Skeletal muscle tissue (tissue), 4 donors: ENCODE measurements around the gene S1PR4. TPM values are rescaled to one million over a fixed set of nuclear protein-coding genes. Genes with fewer than 3 reads are reported as not detected.
A peak's percentile ranks its signal among the peaks of the same experiment; 100 is the strongest.
"Not testable (repeated sequence)": the region's sequence is repeated elsewhere in the genome, so short reads cannot be mapped to it uniquely, and the experiment has no call there.

ENCODE experiments used
- H3K27ac ChIP-seq: one replicate; pipeline ENCODE4 v1.7.0; 2013; ENCODE audit warnings: mild to moderate bottlenecking, low read depth, low read length, inconsistent platforms
- H3K27me3 ChIP-seq, 3 donors: one replicate each; pipeline ENCODE4 v1.7.0; 2013; ENCODE audit warnings: low read length in 3 of 3; ENCODE audit not compliant: control insufficient read depth in 3 of 3, insufficient read depth in 3 of 3
- H3K36me3 ChIP-seq, 3 donors: one replicate each; pipeline ENCODE4 v1.7.0; 2013; ENCODE audit warnings: low read length in 3 of 3; ENCODE audit not compliant: control insufficient read depth in 3 of 3, insufficient read depth in 3 of 3
- H3K4me1 ChIP-seq, 3 donors: one replicate each; pipeline ENCODE4 v1.7.0; 2013; ENCODE audit warnings: low read length in 3 of 3, mild to moderate bottlenecking in 3 of 3; ENCODE audit not compliant: control insufficient read depth in 3 of 3, insufficient read depth in 3 of 3
- H3K4me3 ChIP-seq, 3 donors: one replicate each; pipeline ENCODE4 v1.7.0; 2013; ENCODE audit warnings: low read length in 3 of 3
- H3K9ac ChIP-seq, 3 donors: one replicate each; pipeline ENCODE4 v1.7.0; 2013; ENCODE audit warnings: low read length in 3 of 3, mild to moderate bottlenecking in 3 of 3, moderate library complexity in 2 of 3, low read depth in 1 of 3
- H3K9me3 ChIP-seq, 3 donors: one replicate each; pipeline ENCODE4 v1.7.0; 2013; ENCODE audit warnings: low read length in 3 of 3; ENCODE audit not compliant: control insufficient read depth in 3 of 3
- total RNA-seq: library from RNA; depleted of rRNA; stranded (reverse); fragments of >200 nt; gene quantifications from one replicate; pipeline ENCODE4 v1.2.3, GENCODE V29; 2014
- donor health status: Osteomylitis.

S1PR4 gene
- total RNA-seq, 1 donor from 2014 or later: 2.1 TPM

- Histone ChIP-seq H3K27ac (no peak overlapping the region), H3K9ac (peak overlapping the region in 2 of 3 donors; percentile 21 to 81), H3K27me3 (no peaks in the 10 kb centered on the region), H3K36me3 (peaks cover 0 to 4% (median 3%) of the 10 kb centered on the region in 3 donors), H3K9me3 (no peaks in the 10 kb centered on the region), H3K4me3 (no peak overlapping the region), H3K4me1 (peaks cover 21 to 29% (median 24%) of the 10 kb centered on the region in 3 donors)
Observed at GRCh38 chr19:3187662-3188511, 9.3 kb downstream of the S1PR4 start.

- H3K4me3 ChIP-seq: no peak overlapping the region
Observed at GRCh38 chr19:3188627-3189596, 10.3 kb downstream of the S1PR4 start.

GRCh38 chr19:3189702-3190469, 11.3 kb downstream of the S1PR4 start:
- H3K36me3 ChIP-seq: peaks cover 0 to 6% (median 3%) of the 10 kb centered on the region in 3 donors
- no peak overlapping the region for H3K9ac ChIP-seq
- H3K9me3 ChIP-seq: no peaks in the 10 kb centered on the region
- no peaks in the 10 kb centered on the region for H3K27me3 ChIP-seq
- H3K27ac ChIP-seq: no peak overlapping the region
- H3K4me3 ChIP-seq: no peak overlapping the region
- peaks cover 17 to 25% (median 21%) of the 10 kb centered on the region in 3 donors for H3K4me1 ChIP-seq

More at GRCh38 chr19:3188627-3189596, 10.3 kb downstream of the S1PR4 start:
- Histone ChIP-seq H3K27ac (no peak overlapping the region), H3K36me3 (peaks cover 0 to 6% (median 3%) of the 10 kb centered on the region in 3 donors), H3K4me1 (peaks cover 21 to 29% (median 24%) of the 10 kb centered on the region in 3 donors), H3K9ac (no peak overlapping the region), H3K9me3 (no peaks in the 10 kb centered on the region), H3K27me3 (no peaks in the 10 kb centered on the region)

- peaks cover 16 to 25% (median 17%) of the 10 kb centered on the region in 3 donors for H3K4me1 ChIP-seq
- H3K9ac ChIP-seq: no peak overlapping the region
- no peak overlapping the region for H3K27ac ChIP-seq
- H3K4me3 ChIP-seq: no peak overlapping the region
- no peaks in the 10 kb centered on the region for H3K9me3 ChIP-seq
- no peaks in the 10 kb centered on the region for H3K27me3 ChIP-seq
- peaks cover 0 to 6% (median 3%) of the 10 kb centered on the region in 3 donors for H3K36me3 ChIP-seq
Observed at GRCh38 chr19:3190470-3190770, 11.9 kb downstream of the S1PR4 start.

GRCh38 chr19:3190921-3191805, 12.6 kb downstream of the S1PR4 start:
- H3K4me3 ChIP-seq: no peak overlapping the region
- H3K36me3 ChIP-seq: peaks cover 0 to 6% (median 3%) of the 10 kb centered on the region in 3 donors
- no peak overlapping the region for H3K9ac ChIP-seq
- no peaks in the 10 kb centered on the region for H3K9me3 ChIP-seq
- no peak overlapping the region for H3K27ac ChIP-seq
- H3K4me1 ChIP-seq: peaks cover 16 to 24% (median 17%) of the 10 kb centered on the region in 3 donors
- no peaks in the 10 kb centered on the region for H3K27me3 ChIP-seq

- H3K36me3 ChIP-seq, H3K4me3 ChIP-seq, H3K27me3 ChIP-seq, H3K9ac ChIP-seq, H3K9me3 ChIP-seq, H3K27ac ChIP-seq: not testable (repeated sequence)
- peaks cover 11 to 18% (median 12%) of the 10 kb centered on the region in 3 donors for H3K4me1 ChIP-seq
Observed at GRCh38 chr19:3191806-3192104, 13.2 kb downstream of the S1PR4 start.

GRCh38 chr19:3192228-3192635, 13.7 kb downstream of the S1PR4 start:
- no peak overlapping the region for H3K27ac ChIP-seq

GRCh38 chr19:3192684-3193083, 14.1 kb downstream of the S1PR4 start:
- Histone ChIP-seq H3K9me3 (no peaks in the 10 kb centered on the region), H3K27me3 (no peaks in the 10 kb centered on the region), H3K36me3 (peaks cover 0 to 9% (median 3%) of the 10 kb centered on the region in 3 donors), H3K27ac (no peak overlapping the region), H3K4me1 (peaks cover 2 to 9% (median 3%) of the 10 kb centered on the region in 3 donors), H3K9ac (no peak overlapping the region), H3K4me3 (no peak overlapping the region)

More at GRCh38 chr19:3192228-3192635, 13.7 kb downstream of the S1PR4 start:
- no peaks in the 10 kb centered on the region for H3K27me3 ChIP-seq
- no peaks in the 10 kb centered on the region for H3K9me3 ChIP-seq
- H3K9ac ChIP-seq: no peak overlapping the region
- H3K4me3 ChIP-seq: no peak overlapping the region
- peaks cover 6 to 14% (median 8%) of the 10 kb centered on the region in 3 donors for H3K4me1 ChIP-seq
- H3K36me3 ChIP-seq: peaks cover 0 to 9% (median 3%) of the 10 kb centered on the region in 3 donors
